H1 (cell line): ENCODE data around the gene KRTDAP. TPM values are rescaled to one million over a fixed set of nuclear protein-coding genes. Genes with fewer than 3 reads are reported as not detected.

Experiments
- CTCF ChIA-PET: fragments of 300-600 bp; sonication (Branson Sonifier 250); formaldehyde crosslinking; loops from one replicate; lab custom pipeline; 2021; ENCODE audit not compliant: partially characterized antibody; lab: Charles Lee
- POLR2A ChIA-PET: fragments of 300-600 bp; sonication (Branson Sonifier 250); formaldehyde crosslinking; loops from one replicate; lab custom pipeline; 2021; ENCODE audit warnings: inconsistent platforms; ENCODE audit not compliant: partially characterized antibody; lab: Charles Lee
- DNase-seq, 2 experiments: peaks; one replicate each; pipeline versions ENCODE4 v3.0.0 to v3.0.0-alpha.2; 2010 to 2022; ENCODE audit warnings: low spot score in 2 of 2, low read depth in 1 of 2, mixed read lengths in 1 of 2
- FAIRE-seq: peaks from 2 replicates; lab custom pipeline; 2011; peaks lifted over from hg19 to GRCh38; lab: Jason Lieb, UNC
- H2AFZ ChIP-seq: 2 replicates; pipeline ENCODE4 v1.8.1; 2012; ENCODE audit warnings: low read length, inconsistent platforms
- H2AK5ac ChIP-seq: 2 replicates; pipeline ENCODE4 v1.6.1; 2013; ENCODE audit warnings: low read depth, low read length
- H2BK120ac ChIP-seq: replicated peaks from 2 replicates; pipeline ENCODE3; 2013; ENCODE audit warnings: low read depth, low read length, inconsistent platforms
- H2BK12ac ChIP-seq: 2 replicates; pipeline ENCODE4 v1.6.1; 2013; ENCODE audit warnings: low read depth, low read length
- H2BK15ac ChIP-seq: 2 replicates; pipeline ENCODE4 v1.6.1; 2013; ENCODE audit warnings: low read length
- H2BK20ac ChIP-seq: 2 replicates; pipeline ENCODE4 v1.6.1; 2013; ENCODE audit warnings: low read length
- H2BK5ac ChIP-seq: 2 replicates; pipeline ENCODE4 v1.6.1; 2013; ENCODE audit warnings: low read depth, low read length
- H3K14ac ChIP-seq: 2 replicates; pipeline ENCODE4 v1.6.1; 2013; ENCODE audit warnings: inconsistent platforms; ENCODE audit not compliant: insufficient read length
- H3K18ac ChIP-seq: 2 replicates; pipeline ENCODE4 v1.6.1; 2013; ENCODE audit warnings: low read length; ENCODE audit errors: extremely low read depth
- H3K23ac ChIP-seq: 2 replicates; pipeline ENCODE4 v1.6.1; 2013; ENCODE audit warnings: inconsistent platforms; ENCODE audit not compliant: insufficient read length
- H3K23me2 ChIP-seq: 2 replicates; pipeline ENCODE4 v1.6.1; 2013; ENCODE audit warnings: low read depth, low read length
- H3K27ac ChIP-seq: 2 replicates; pipeline ENCODE4 v1.6.1; 2011; ENCODE audit warnings: low read depth, low read length, inconsistent platforms
- H3K27me3 ChIP-seq, 4 experiments: replicated peaks in 1 of 4; 1 replicate in 1 of 4; 2 replicates in 3 of 4; pipeline versions ENCODE4 v1.6.1 to v1.8.1; 2011 to 2013; ENCODE audit warnings: low read length in 3 of 4, mild to moderate bottlenecking in 3 of 4, inconsistent platforms in 2 of 4, mixed read lengths in 2 of 4, moderate library complexity in 1 of 4; ENCODE audit not compliant: control insufficient read depth in 3 of 4, insufficient read depth in 3 of 4; ENCODE audit errors: extremely low read depth in 1 of 4
- H3K36me3 ChIP-seq, 4 experiments: 2 replicates each; pipeline versions ENCODE4 v1.6.1 to v1.8.1; 2011 to 2013; ENCODE audit warnings: mild to moderate bottlenecking in 4 of 4, low read length in 3 of 4, moderate library complexity in 2 of 4, control low read depth in 1 of 4, inconsistent platforms in 1 of 4; ENCODE audit not compliant: insufficient read depth in 4 of 4, control insufficient read depth in 2 of 4
- H3K4ac ChIP-seq: replicated peaks from 2 replicates; pipeline ENCODE3; 2013; ENCODE audit warnings: low read length, low read depth, mixed read lengths, inconsistent platforms; ENCODE audit not compliant: insufficient read length
- H3K4me1 ChIP-seq, 4 experiments: replicated peaks in 1 of 4; 1 replicate in 1 of 4; 2 replicates in 3 of 4; pipeline versions ENCODE4 v1.6.1 to v1.8.1; 2011 to 2013; ENCODE audit warnings: low read length in 3 of 4, inconsistent platforms in 2 of 4, mixed read lengths in 1 of 4; ENCODE audit not compliant: insufficient read depth in 4 of 4, control insufficient read depth in 3 of 4
- H3K4me2 ChIP-seq, 2 experiments: 2 replicates each; pipeline versions ENCODE4 v1.6.1 to v1.8.1; 2011 to 2013; ENCODE audit warnings: low read depth in 2 of 2, low read length in 2 of 2, control low read depth in 1 of 2, inconsistent platforms in 1 of 2, mild to moderate bottlenecking in 1 of 2; ENCODE audit not compliant: insufficient read depth in 1 of 2
- H3K4me3 ChIP-seq, 4 experiments: fragments of 200-600, 300-600 bp in 1 of 4; sonication (generic), shearing (Covaris generic), sonication (Bioruptor Twin) in 1 of 4; 2 replicates each; pipeline versions ENCODE4 v1.5.1 to v1.8.1; 2011 to 2016; ENCODE audit warnings: low read length in 4 of 4, low read depth in 3 of 4, control low read depth in 2 of 4, inconsistent platforms in 2 of 4, mild to moderate bottlenecking in 2 of 4, mixed read lengths in 1 of 4, moderate library complexity in 1 of 4; ENCODE audit not compliant: insufficient read depth in 2 of 4; ENCODE audit errors: extremely low read depth in 1 of 4
- H3K56ac ChIP-seq: replicated peaks from 2 replicates; pipeline ENCODE3; 2013; ENCODE audit warnings: low read depth, mild to moderate bottlenecking, mixed read lengths, low read length, inconsistent platforms; ENCODE audit not compliant: insufficient read length
- H3K79me1 ChIP-seq: 2 replicates; pipeline ENCODE4 v1.6.1; 2013; ENCODE audit warnings: low read depth, low read length, control low read depth
- H3K79me2 ChIP-seq, 2 experiments: 2 replicates each; pipeline versions ENCODE4 v1.6.1 to v1.8.1; 2012 to 2013; ENCODE audit warnings: low read length in 2 of 2, mild to moderate bottlenecking in 2 of 2, inconsistent platforms in 1 of 2; ENCODE audit not compliant: insufficient read depth in 2 of 2, control insufficient read depth in 1 of 2
- H3K9ac ChIP-seq, 4 experiments: replicated peaks in 1 of 4; 1 replicate in 1 of 4; 2 replicates in 3 of 4; pipeline versions ENCODE4 v1.6.1 to v1.8.1; 2011 to 2013; ENCODE audit warnings: low read depth in 3 of 4, low read length in 3 of 4, control low read depth in 2 of 4, mild to moderate bottlenecking in 2 of 4, moderate library complexity in 2 of 4, inconsistent platforms in 1 of 4; ENCODE audit errors: extremely low read depth in 1 of 4
- H3K9me3 ChIP-seq, 2 experiments: 2 replicates each; pipeline versions ENCODE4 v1.6.1 to v1.8.1; 2012 to 2013; ENCODE audit warnings: mild to moderate bottlenecking in 2 of 2, moderate library complexity in 2 of 2, control low read depth in 1 of 2, inconsistent platforms in 1 of 2, low read depth in 1 of 2, low read length in 1 of 2, mixed read lengths in 1 of 2; ENCODE audit not compliant: insufficient read depth in 2 of 2
- H4K20me1 ChIP-seq, 2 experiments: replicated peaks in 1 of 2; 2 replicates each; pipeline versions ENCODE3 to v1.8.1; 2011 to 2013; ENCODE audit warnings: inconsistent platforms in 2 of 2, low read length in 2 of 2, mild to moderate bottlenecking in 1 of 2; ENCODE audit not compliant: insufficient read depth in 2 of 2, control insufficient read depth in 1 of 2
- H4K5ac ChIP-seq: 2 replicates; pipeline ENCODE4 v1.6.1; 2013; ENCODE audit warnings: low read length, low read depth, mixed read lengths, inconsistent platforms; ENCODE audit not compliant: insufficient read length
- H4K8ac ChIP-seq: 2 replicates; pipeline ENCODE4 v1.8.0; 2013; ENCODE audit warnings: mild to moderate bottlenecking, moderate library complexity, low read length, inconsistent platforms; ENCODE audit not compliant: insufficient read depth; ENCODE audit errors: extremely low read depth
- H4K91ac ChIP-seq: replicated peaks from 2 replicates; pipeline ENCODE3; 2013; ENCODE audit warnings: low read length, mixed read lengths, inconsistent platforms; ENCODE audit not compliant: insufficient read length
- RXRA ChIP-seq: IDR thresholded peaks from 2 replicates; pipeline ENCODE4 v1.6.1; 2011; ENCODE audit warnings: low read depth, mild to moderate bottlenecking, low read length, moderate library complexity; ENCODE audit not compliant: insufficient read depth
- WGBS, 2 experiments: shearing (Covaris generic) in 1 of 2; methylation state at CpG; one replicate each; pipeline versions ENCODE4 v1.1.6 to v1.1.7; 2013 to 2015; ENCODE audit warnings: low lambda C conversion rate in 2 of 2, mixed read lengths in 2 of 2, inconsistent platforms in 1 of 2, low coverage in 1 of 2, missing lambda C conversion rate in 1 of 2; ENCODE audit not compliant: insufficient replicate concordance in 2 of 2, insufficient coverage in 1 of 2, insufficient read length in 1 of 2; ENCODE audit errors: extremely low coverage in 1 of 2, missing lambda C conversion rate in 1 of 2; 5-methylcytosine and 5-hydroxymethylcytosine counted together
- polyA plus RNA-seq, 7 experiments: library from polyadenylated mRNA; depleted of rRNA in 3 of 7; stranded (reverse) in 5 of 7; unstranded in 2 of 7; fragments of >200 nt in 5 of 7; fragments of 200-250 nt in 2 of 7; gene quantifications; 1 replicate in 5 of 7; 2 replicates in 1 of 7; 4 replicates in 1 of 7; pipeline versions ENCODE4 v1.2.1 to v1.2.3, GENCODE V29; 2011 to 2013; ENCODE audit warnings: missing spikeins in 2 of 7, mixed read lengths in 2 of 7
- total RNA-seq: library from RNA; stranded (reverse); fragmentation: NEBNext Ultra II Directional; extraction: Animal tissue kit (Norgen Biotek cat#: 25700); gene quantifications from 2 replicates; pipeline ENCODE4 v1.2.1, GENCODE V29; 2021

The KRTDAP gene
- total and polyA plus RNA-seq, 2 of the 8 experiments (the other 6 are each of a cell fraction or from before 2014, with no cell fraction given) = 0.69 to 0.88 TPM

DNA sequence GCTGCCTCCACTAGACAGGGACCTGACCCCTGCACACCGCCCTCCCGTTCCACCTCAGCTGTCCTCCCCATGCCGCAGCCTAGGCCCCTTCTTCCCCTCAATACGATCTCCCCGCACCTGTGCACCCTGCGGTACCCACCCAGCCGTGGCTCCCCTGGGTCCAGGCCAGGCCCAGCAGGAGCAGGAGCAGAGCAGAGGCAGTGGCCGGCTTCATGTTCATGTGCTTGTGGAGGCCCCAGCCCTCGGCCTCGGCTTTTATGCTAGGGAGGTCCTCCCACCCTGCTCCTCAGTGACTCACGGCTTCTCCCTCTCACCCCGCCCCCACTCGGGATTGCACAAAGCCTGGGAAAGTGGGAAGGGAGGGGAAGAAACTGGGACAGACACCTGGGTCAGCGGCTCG, 11.4 kb upstream of the KRTDAP start:
- Histone ChIP-seq H3K18ac (no peak overlapping the region), H4K8ac (peak overlapping the region; percentile 51; the same call in 1 of the 2 replicates), H3K27ac (no peak overlapping the region), H2BK12ac (no peak overlapping the region), H4K5ac (no peak overlapping the region), H3K23ac (no peak overlapping the region), H3K14ac (no peak overlapping the region), H3K4me1 (no peaks in the 10 kb centered on the region; a peak in 2 of 7 replicates), H2BK20ac (no peak overlapping the region), H3K4ac (no peak overlapping the region), H2AFZ (no peak overlapping the region), H3K56ac (no peak overlapping the region), H3K23me2 (no peaks in the 10 kb centered on the region), H2BK5ac (no peak overlapping the region), H2AK5ac (no peak overlapping the region), H3K79me2 (peaks cover 0 to 4% of the 10 kb centered on the region in 2 experiments; a peak in 1 of 4 replicates), H2BK120ac (no peak overlapping the region), H3K9me3 (no peaks in the 10 kb centered on the region), H4K20me1 (peaks cover 2 to 16% of the 10 kb centered on the region in 2 experiments), H2BK15ac (no peak overlapping the region), H3K36me3 (peaks cover 26 to 68% (median 54%) of the 10 kb centered on the region in 4 experiments), H3K79me1 (no peaks in the 10 kb centered on the region; the same call in 1 of the 2 replicates), H3K4me2 (no peak overlapping the region), H3K4me3 (no peak overlapping the region), H3K9ac (no peak overlapping the region), H3K27me3 (no peaks in the 10 kb centered on the region), H4K91ac (no peak overlapping the region)
- DNase-seq (no peak), FAIRE-seq (no peak)
- POLR2A ChIA-PET = interaction anchor here (1.9 to 2.6 kb wide), 3 partner anchors 8 to 12 kb away, joined by 5 to 23 read pairs (median 13); partner anchors contain the start of genes DMKN and KRTDAP
- TF ChIP-seq RXRA = no peak
- CTCF ChIA-PET = interaction anchor here (2.0 kb wide), 1 partner anchor 10 kb away, joined by 8 read pairs; the partner anchor contains the start of gene KRTDAP
- WGBS, 2 experiments = 94% methylated on average over 15 of the region's 15 CpGs; no CpG with 5 or more reads in 1 of the 2 experiments
